GM15510 (cell line): Measurements from ENCODE around the gene ZNF565.

Experiments used
- POLR2A ChIP-seq: IDR thresholded peaks from 3 replicates; pipeline ENCODE4 v1.6.1; 2011; ENCODE audit warnings: borderline replicate concordance; ENCODE audit not compliant: insufficient read length; ENCODE audit errors: extremely low read depth

ZNF565 gene

GRCh38 chr19:36225219-36225892 lies 10.9 kb upstream of the ZNF565 start:
- TF ChIP-seq POLR2A, result no peak

GRCh38 chr19:36222503-36222902 lies 8.0 kb upstream of the ZNF565 start:
- TF ChIP-seq POLR2A, result no peak

GRCh38 chr19:36221474-36221873 lies 7.0 kb upstream of the ZNF565 start:
- TF ChIP-seq POLR2A, result no peak

- no peak for TF ChIP-seq POLR2A
Observed at GRCh38 chr19:36215276-36216123, 1.0 kb upstream of the ZNF565 start.

- no peak for TF ChIP-seq POLR2A
Observed at GRCh38 chr19:36212895-36213294, 1.6 kb downstream of the ZNF565 start.

- TF ChIP-seq POLR2A, result no peak
Observed at GRCh38 chr19:36210497-36210896, 4.0 kb downstream of the ZNF565 start.

- no peak for TF ChIP-seq POLR2A
Observed at GRCh38 chr19:36209372-36209771, 5.1 kb downstream of the ZNF565 start.

GRCh38 chr19:36207605-36208252 lies 6.7 kb downstream of the ZNF565 start:
- TF ChIP-seq POLR2A, result no peak

GRCh38 chr19:36203293-36203692 lies 11.2 kb downstream of the ZNF565 start:
- TF ChIP-seq POLR2A, result no peak

- TF ChIP-seq POLR2A, result no peak
Observed at GRCh38 chr19:36201684-36202083, 12.8 kb downstream of the ZNF565 start.

GRCh38 chr19:36198119-36198518 lies 16.3 kb downstream of the ZNF565 start:
- no peak for TF ChIP-seq POLR2A

GRCh38 chr19:36196249-36196648 lies 18.2 kb downstream of the ZNF565 start:
- no peak for TF ChIP-seq POLR2A

- TF ChIP-seq POLR2A, result no peak
Observed at GRCh38 chr19:36183245-36183628, 31.2 kb downstream of the ZNF565 start.

- no peak for TF ChIP-seq POLR2A
Observed at GRCh38 chr19:36182612-36183244, 31.7 kb downstream of the ZNF565 start.

GRCh38 chr19:36172852-36173251 lies 41.6 kb downstream of the ZNF565 start:
- no peak for TF ChIP-seq POLR2A
